Mucosa of rectum (tissue), 2 donors: ENCODE results near the gene NUSAP1.
"Not testable (repeated sequence)": the region's sequence is repeated elsewhere in the genome, so short reads cannot be mapped to it uniquely, and the experiment has no call there.

Experiments used
- H3K27ac ChIP-seq, 2 donors: one replicate each; pipeline ENCODE4 v1.7.0; 2013; ENCODE audit warnings: inconsistent platforms in 2 of 2, low read depth in 2 of 2, low read length in 2 of 2
- H3K27me3 ChIP-seq, 2 donors: one replicate each; pipeline ENCODE4 v1.7.0; 2013; ENCODE audit warnings: low read length in 2 of 2; ENCODE audit not compliant: control insufficient read depth in 2 of 2, insufficient read depth in 2 of 2
- H3K36me3 ChIP-seq, 2 donors: one replicate each; pipeline ENCODE4 v1.7.0; 2013; ENCODE audit warnings: low read length in 2 of 2; ENCODE audit not compliant: control insufficient read depth in 2 of 2, insufficient read depth in 2 of 2
- H3K4me1 ChIP-seq, 2 donors: one replicate each; pipeline ENCODE4 v1.7.0; 2013; ENCODE audit warnings: low read length in 2 of 2, mild to moderate bottlenecking in 1 of 2; ENCODE audit not compliant: control insufficient read depth in 2 of 2, insufficient read depth in 2 of 2
- H3K4me3 ChIP-seq, 2 donors: one replicate each; pipeline ENCODE4 v1.7.0; 2013; ENCODE audit warnings: low read length in 2 of 2
- H3K9ac ChIP-seq, 2 donors: one replicate each; pipeline ENCODE4 v1.7.0; 2013; ENCODE audit warnings: low read length in 2 of 2, low read depth in 1 of 2, mild to moderate bottlenecking in 1 of 2
- H3K9me3 ChIP-seq, 2 donors: one replicate each; pipeline ENCODE4 v1.7.0; 2013; ENCODE audit warnings: low read length in 2 of 2; ENCODE audit not compliant: control insufficient read depth in 2 of 2
- donor health status: healthy.
- donor health status: Normal muscosa, but diverticular disease.

NUSAP1 gene

GRCh38 chr15:41350057-41350717 is 17.5 kb downstream of the NUSAP1 start:
- Histone ChIP-seq H3K4me1 (no peaks in the 10 kb centered on the region), H3K9me3 (no peaks in the 10 kb centered on the region), H3K27ac (no peak overlapping the region), H3K9ac (no peak overlapping the region), H3K36me3 (peaks cover 3 to 5% of the 10 kb centered on the region in 2 donors), H3K4me3 (no peak overlapping the region), H3K27me3 (no peaks in the 10 kb centered on the region)

- no peak overlapping the region for H3K4me3 ChIP-seq
- H3K27ac ChIP-seq, result no peak overlapping the region
- H3K36me3 ChIP-seq, result peaks cover 0 to 5% of the 10 kb centered on the region in 2 donors
- H3K9ac ChIP-seq, result no peak overlapping the region
- no peaks in the 10 kb centered on the region for H3K4me1 ChIP-seq
- H3K27me3 ChIP-seq, result no peaks in the 10 kb centered on the region
- H3K9me3 ChIP-seq, result no peaks in the 10 kb centered on the region
These were observed 21.7 kb downstream of the NUSAP1 start for GRCh38 chr15:41354371-41354770.

- Histone ChIP-seq H3K27ac (no peak overlapping the region), H3K36me3 (peaks cover 2 to 12% of the 10 kb centered on the region in 2 donors), H3K9me3 (no peaks in the 10 kb centered on the region), H3K9ac (no peak overlapping the region), H3K4me3 (no peak overlapping the region), H3K27me3 (no peaks in the 10 kb centered on the region), H3K4me1 (no peaks in the 10 kb centered on the region)
These were observed 34.7 kb downstream of the NUSAP1 start for GRCh38 chr15:41367418-41367817.

- Histone ChIP-seq H3K27me3 (no peaks in the 10 kb centered on the region), H3K4me1 (no peaks in the 10 kb centered on the region), H3K9me3 (no peaks in the 10 kb centered on the region), H3K36me3 (peaks cover 3 to 4% of the 10 kb centered on the region in 2 donors), H3K27ac (no peak overlapping the region), H3K4me3 (no peak overlapping the region), H3K9ac (no peak overlapping the region)
These were observed 45.3 kb downstream of the NUSAP1 start for GRCh38 chr15:41377978-41378377.

GRCh38 chr15:41383974-41384749 is 51.5 kb downstream of the NUSAP1 start:
- peaks cover 5 to 10% of the 10 kb centered on the region in 2 donors for H3K36me3 ChIP-seq
- H3K9me3 ChIP-seq, H3K27ac ChIP-seq, H3K4me1 ChIP-seq, H3K4me3 ChIP-seq, H3K27me3 ChIP-seq, H3K9ac ChIP-seq: not testable (repeated sequence)

- Histone ChIP-seq H3K27ac (no peak overlapping the region), H3K9ac (no peak overlapping the region), H3K4me1 (no peaks in the 10 kb centered on the region), H3K4me3 (no peak overlapping the region), H3K9me3 (no peaks in the 10 kb centered on the region), H3K27me3 (no peaks in the 10 kb centered on the region), H3K36me3 (peaks cover 6 to 8% of the 10 kb centered on the region in 2 donors)
These were observed 55.0 kb downstream of the NUSAP1 start for GRCh38 chr15:41387646-41388045.

- no peaks in the 10 kb centered on the region for H3K9me3 ChIP-seq
- H3K4me1 ChIP-seq, result no peaks in the 10 kb centered on the region
- H3K9ac ChIP-seq, result no peak overlapping the region
- peaks cover 12 to 22% of the 10 kb centered on the region in 2 donors for H3K36me3 ChIP-seq
- H3K4me3 ChIP-seq, result no peak overlapping the region
- H3K27me3 ChIP-seq, result no peaks in the 10 kb centered on the region
- H3K27ac ChIP-seq, result no peak overlapping the region
These were observed 60.0 kb downstream of the NUSAP1 start for GRCh38 chr15:41392659-41393058.

- no peak overlapping the region for H3K27ac ChIP-seq
- H3K27me3 ChIP-seq, result no peaks in the 10 kb centered on the region
- peaks cover 12 to 22% of the 10 kb centered on the region in 2 donors for H3K36me3 ChIP-seq
- H3K4me1 ChIP-seq, result no peaks in the 10 kb centered on the region
- H3K4me3 ChIP-seq, result no peak overlapping the region
- no peak overlapping the region for H3K9ac ChIP-seq
- no peaks in the 10 kb centered on the region for H3K9me3 ChIP-seq
These were observed 62.2 kb downstream of the NUSAP1 start for GRCh38 chr15:41394924-41395323.

- Histone ChIP-seq H3K27ac (no peak overlapping the region), H3K4me3 (no peak overlapping the region), H3K27me3 (no peaks in the 10 kb centered on the region), H3K9ac (no peak overlapping the region), H3K9me3 (no peaks in the 10 kb centered on the region), H3K4me1 (no peaks in the 10 kb centered on the region), H3K36me3 (peaks cover 12 to 22% of the 10 kb centered on the region in 2 donors)
These were observed 63.4 kb downstream of the NUSAP1 start for GRCh38 chr15:41396111-41396510.

GRCh38 chr15:41401904-41402267 is 69.2 kb downstream of the NUSAP1 start:
- H3K36me3 ChIP-seq, result no peaks in the 10 kb centered on the region
- peak overlapping the region; percentile 88 to 89 for H3K27ac ChIP-seq
- peak overlapping the region; percentile 86 to 93 for H3K4me3 ChIP-seq
- H3K27me3 ChIP-seq, result no peaks in the 10 kb centered on the region
- peak overlapping the region; percentile 88 to 95 for H3K9ac ChIP-seq
- peaks cover 0 to 3% of the 10 kb centered on the region in 2 donors for H3K4me1 ChIP-seq
- no peaks in the 10 kb centered on the region for H3K9me3 ChIP-seq
